ENCODE results near the gene RAD17. TPM values are rescaled to one million over a fixed set of nuclear protein-coding genes. Genes with fewer than 3 reads are reported as not detected.

Gene RAD17
- total and polyA plus RNA-seq, 2 of the 8 experiments (the other 6 are each of a cell fraction or from before 2014, with no cell fraction given) = 12.9 to 28.1 TPM

- Histone ChIP-seq H2BK15ac (ENCODE audit: low read length) (no peak overlapping the region), H4K91ac (replicated peaks; ENCODE audit: insufficient read length, low read length) (no peak overlapping the region), H4K8ac (ENCODE audit: extremely low read depth, insufficient read depth, low read length) (no peak overlapping the region), H3K36me3 (ENCODE audit: control insufficient read depth in 2 of 4, insufficient read depth in 4 of 4, low read length in 3 of 4) (no peaks in the 10 kb centered on the region), H3K4me1 (replicated peaks in 1 of 4; ENCODE audit: control insufficient read depth in 3 of 4, insufficient read depth in 4 of 4, low read length in 3 of 4) (peaks cover 0 to 2% (median 0%) of the 10 kb centered on the region in 4 experiments; a peak in 3 of 7 replicates), H2BK120ac (replicated peaks; ENCODE audit: low read depth, low read length) (no peak overlapping the region), H2AFZ (ENCODE audit: low read length) (no peak overlapping the region), H2BK12ac (ENCODE audit: low read depth, low read length) (no peak overlapping the region), H3K4me3 (ENCODE audit: extremely low read depth in 1 of 4, insufficient read depth in 2 of 4, low read depth in 3 of 4, low read length in 4 of 4) (no peak overlapping the region), H2BK5ac (ENCODE audit: low read depth, low read length) (no peak overlapping the region), H3K27me3 (replicated peaks in 1 of 4; ENCODE audit: control insufficient read depth in 3 of 4, extremely low read depth in 1 of 4, insufficient read depth in 3 of 4, low read length in 3 of 4) (no peaks in the 10 kb centered on the region), H4K20me1 (replicated peaks in 1 of 2; ENCODE audit: control insufficient read depth in 1 of 2, insufficient read depth in 2 of 2, low read length in 2 of 2) (no peaks in the 10 kb centered on the region), H3K79me1 (ENCODE audit: low read depth, low read length) (no peaks in the 10 kb centered on the region), H3K79me2 (ENCODE audit: control insufficient read depth in 1 of 2, insufficient read depth in 2 of 2, low read length in 2 of 2) (no peaks in the 10 kb centered on the region), H3K23me2 (ENCODE audit: low read depth, low read length) (no peaks in the 10 kb centered on the region), H4K5ac (ENCODE audit: insufficient read length, low read depth, low read length) (no peak overlapping the region), H3K4ac (replicated peaks; ENCODE audit: insufficient read length, low read depth, low read length) (no peak overlapping the region), H3K27ac (ENCODE audit: low read depth, low read length) (no peak overlapping the region), H3K9ac (replicated peaks in 1 of 4; ENCODE audit: extremely low read depth in 1 of 4, low read depth in 3 of 4, low read length in 3 of 4) (no peak overlapping the region), H3K56ac (replicated peaks; ENCODE audit: insufficient read length, low read depth, low read length) (no peak overlapping the region), H3K9me3 (ENCODE audit: insufficient read depth in 2 of 2, low read depth in 1 of 2, low read length in 1 of 2) (no peaks in the 10 kb centered on the region), H2AK5ac (ENCODE audit: low read depth, low read length) (no peak overlapping the region), H3K18ac (ENCODE audit: extremely low read depth, low read length) (no peak overlapping the region), H3K14ac (ENCODE audit: insufficient read length) (no peak overlapping the region), H3K23ac (ENCODE audit: insufficient read length) (no peak overlapping the region), H3K4me2 (ENCODE audit: insufficient read depth in 1 of 2, low read depth in 2 of 2, low read length in 2 of 2) (no peak overlapping the region), H2BK20ac (ENCODE audit: low read length) (no peak overlapping the region)
- CTCF ChIA-PET (ENCODE audit: partially characterized antibody) = interaction anchor here (0.6 to 3.0 kb wide), 22 partner anchors 8 to 312 kb away, joined by 3 to 28 read pairs (median 5); partner anchors contain the start of gene SLC30A5
- DNase-seq (ENCODE audit: low read depth in 1 of 2, low spot score in 2 of 2) (no peak), FAIRE-seq (no peak)
- TF ChIP-seq RAD21 (IDR thresholded peaks at IDR 0.05 in 1 of 2, conservative IDR thresholded peaks at IDR 0.05 in 1 of 2; ENCODE audit: low read depth in 2 of 2, low read length in 2 of 2) (no peak), ATF2 (IDR thresholded peaks at IDR 0.05; ENCODE audit: low read length) (no peak), EZH2 (IDR thresholded peaks at IDR 0.05; ENCODE audit: low read depth, low read length, severe bottlenecking) (no peak), USF2 (IDR thresholded peaks at IDR 0.05; ENCODE audit: low read length) (no peak), TBP (IDR thresholded peaks at IDR 0.05; ENCODE audit: low read depth, low read length) (no peak), BCL11A (IDR thresholded peaks at IDR 0.05; ENCODE audit: low read depth in 2 of 2, low read length in 2 of 2) (no peak)
- POLR2A ChIA-PET (ENCODE audit: partially characterized antibody) = interaction anchor here (0.8 to 0.9 kb wide), 3 partner anchors 47 to 145 kb away, joined by 3 to 7 read pairs (median 5); no protein-coding TSS in a partner anchor
- 91% methylated on average over 7 of the region's 7 CpGs; no CpG with 5 or more reads in 1 of the 2 experiments for WGBS, 2 experiments (ENCODE audit: extremely low coverage in 1 of 2, insufficient coverage in 1 of 2, insufficient read length in 1 of 2, insufficient replicate concordance in 2 of 2, low coverage in 1 of 2, low lambda C conversion rate in 2 of 2, missing lambda C conversion rate in 1 of 2)
Observed at GRCh38 chr5:69335341-69335935, 34.2 kb upstream of the RAD17 start.
